ENCODE results near the gene SCN7A.

The SCN7A gene

GRCh38 chr2:166404831-166405568, 89.0 kb downstream of the SCN7A start:
- no peak for DNase-seq (ENCODE audit: low read depth)

DNA sequence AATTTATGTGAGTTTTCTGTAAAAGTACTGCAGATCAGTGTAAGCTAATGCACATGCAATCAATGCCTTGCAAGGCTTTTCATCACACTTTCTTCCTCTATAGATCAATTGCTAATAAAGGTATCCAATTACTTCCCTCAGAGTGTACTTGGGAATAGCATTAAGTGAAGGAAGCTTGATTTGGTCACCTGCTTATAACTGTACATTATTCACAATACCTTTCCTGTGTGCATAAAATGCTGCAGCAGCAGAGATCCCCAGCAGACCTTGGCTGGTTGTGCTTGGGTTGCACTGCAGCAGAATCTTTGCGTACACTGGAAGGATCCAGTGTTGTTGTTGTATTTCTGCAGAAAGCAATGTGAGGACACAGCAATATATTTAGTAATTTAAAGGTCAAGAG, 99.8 kb downstream of the SCN7A start:
- no peak for DNase-seq (ENCODE audit: low read depth)

DNA sequence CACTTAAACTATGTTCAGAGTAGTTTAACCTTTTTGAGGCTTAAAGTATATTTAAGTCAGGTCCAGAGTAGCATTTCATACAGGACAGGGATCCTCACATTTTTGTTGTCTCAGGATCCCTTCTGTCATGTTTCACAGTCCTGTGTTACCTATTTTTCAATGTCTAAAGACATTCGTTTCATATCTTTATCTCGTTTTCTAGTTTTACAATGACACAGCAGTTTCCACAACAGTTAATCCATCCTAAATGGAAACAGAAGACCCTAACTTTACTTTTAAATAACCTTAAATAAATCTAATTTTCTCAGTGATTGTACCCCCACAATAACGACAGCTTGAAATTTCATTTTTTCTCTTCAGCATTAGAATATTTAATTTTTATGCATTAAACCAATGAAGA, 101.0 kb downstream of the SCN7A start:
- no peak for DNase-seq (ENCODE audit: low read depth)

DNA sequence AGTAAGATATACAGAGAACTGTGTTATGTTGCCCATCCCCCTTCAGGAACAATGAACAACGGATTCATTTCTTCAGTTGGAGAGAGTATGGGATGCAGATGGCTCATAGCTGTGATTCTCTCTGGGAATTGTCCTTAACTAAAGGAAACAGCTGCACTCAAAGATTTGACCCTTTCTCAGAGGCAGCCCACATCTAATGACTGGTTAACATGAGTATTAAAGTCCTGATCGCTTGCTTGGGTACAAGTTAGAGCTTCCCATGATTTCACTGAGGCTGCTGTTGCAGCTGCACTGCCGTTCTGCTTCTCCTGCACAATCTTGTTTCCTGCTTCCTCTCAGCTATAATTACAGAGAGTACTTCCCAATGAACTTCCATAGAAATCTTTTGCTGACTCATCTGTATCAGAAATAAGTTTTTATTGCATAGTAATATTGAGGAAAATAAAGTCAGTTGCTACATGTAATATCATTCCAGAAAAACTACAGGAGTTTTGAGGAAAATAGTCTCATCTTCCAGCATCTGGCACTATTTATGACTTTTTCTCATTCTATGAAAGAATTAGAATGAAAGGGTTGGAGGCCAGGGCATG, 105.5 kb downstream of the SCN7A start:
- no peak for DNase-seq (ENCODE audit: low read depth)

DNA sequence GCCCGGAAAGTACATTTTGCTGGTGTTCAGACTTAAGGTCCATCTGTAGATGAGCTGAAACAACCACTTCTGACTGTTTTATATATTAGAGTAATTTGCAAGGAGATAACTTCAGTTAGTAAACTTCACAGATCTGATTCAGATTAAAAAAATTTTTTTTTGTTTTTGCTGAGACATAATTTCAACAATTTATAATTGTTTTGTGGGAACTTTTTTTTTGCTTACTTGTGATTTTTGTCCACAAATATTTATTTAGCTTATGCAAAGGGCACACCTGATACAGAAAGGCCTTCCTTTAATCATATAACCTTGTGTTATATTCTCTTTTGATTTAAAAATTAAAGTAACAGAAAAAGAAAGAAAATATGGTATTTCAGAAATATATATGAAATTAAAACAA, 108.7 kb downstream of the SCN7A start:
- DNase-seq (ENCODE audit: low read depth): no peak

- DNase-seq (ENCODE audit: low read depth): no peak
Observed at GRCh38 chr2:166384774-166385173, 109.3 kb downstream of the SCN7A start.

DNA sequence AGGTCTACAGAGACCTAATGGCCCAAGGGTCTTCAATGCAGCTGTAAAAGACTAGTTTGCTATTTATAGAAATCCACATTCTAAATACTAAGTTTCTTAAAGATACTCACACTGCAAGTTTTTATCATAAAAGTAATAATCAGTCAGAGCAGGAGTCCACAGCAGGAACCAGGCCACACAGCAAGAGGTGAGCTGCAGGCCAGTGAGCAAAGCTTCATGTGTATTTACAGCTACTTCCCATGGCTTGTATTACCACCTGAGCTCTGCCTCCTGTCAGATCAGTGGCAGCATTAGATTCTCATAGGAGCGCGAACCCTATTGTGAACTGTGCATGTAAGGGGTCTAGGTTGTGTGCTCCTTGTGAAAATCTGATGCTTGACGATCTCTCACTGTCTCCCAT, 111.6 kb downstream of the SCN7A start:
- DNase-seq (ENCODE audit: low read depth): no peak

DNA sequence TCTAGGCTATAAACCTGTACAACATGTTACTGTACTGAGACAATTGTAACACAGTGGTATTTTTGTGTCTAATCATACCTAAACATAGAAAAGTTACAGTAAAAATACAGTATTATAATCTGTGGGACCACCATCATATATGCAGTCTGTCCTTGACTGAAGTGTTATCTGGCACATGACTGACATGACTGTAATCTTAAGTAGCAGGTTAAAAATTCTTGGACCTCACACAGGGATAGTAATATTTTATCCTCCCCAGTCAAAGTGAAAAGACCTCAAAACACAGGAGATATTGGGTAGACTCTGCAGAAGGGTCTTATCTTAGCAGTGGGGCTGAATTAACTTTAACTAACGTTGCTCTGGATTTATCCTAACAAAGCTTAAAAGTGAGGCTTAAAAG, 113.4 kb downstream of the SCN7A start:
- no peak for DNase-seq (ENCODE audit: low read depth)

GRCh38 chr2:166376873-166377272, 117.2 kb downstream of the SCN7A start:
- DNase-seq (ENCODE audit: low read depth): no peak

DNA sequence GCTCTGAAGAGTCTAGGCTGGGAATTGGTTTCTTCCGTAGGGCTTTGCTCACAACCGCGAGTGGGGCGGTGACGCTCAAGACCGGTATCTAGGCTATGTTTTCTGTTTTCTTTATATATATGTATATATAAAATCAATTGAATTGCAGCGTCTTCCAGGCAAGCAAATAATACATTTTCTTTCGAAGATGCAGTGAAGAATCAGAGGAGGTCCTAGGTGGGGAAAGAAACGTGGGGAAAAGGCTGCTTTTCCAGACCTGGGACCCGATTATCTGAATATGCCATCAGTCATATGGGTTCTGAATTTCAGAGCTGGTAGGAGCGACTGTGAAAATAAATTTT, 117.6 kb downstream of the SCN7A start:
- no peak for DNase-seq (ENCODE audit: low read depth)

- DNase-seq (ENCODE audit: low read depth): no peak
Observed at GRCh38 chr2:166375736-166376487, 118.1 kb downstream of the SCN7A start, which contains the start of gene SCN9A. Gene SCN9A, minus strand, starts transcription at chr2:166375944. Its CDS starts 64,188 bp downstream, at chr2:166311756.

GRCh38 chr2:166375195-166375735, 118.8 kb downstream of the SCN7A start:
- no peak for DNase-seq (ENCODE audit: low read depth)

DNA sequence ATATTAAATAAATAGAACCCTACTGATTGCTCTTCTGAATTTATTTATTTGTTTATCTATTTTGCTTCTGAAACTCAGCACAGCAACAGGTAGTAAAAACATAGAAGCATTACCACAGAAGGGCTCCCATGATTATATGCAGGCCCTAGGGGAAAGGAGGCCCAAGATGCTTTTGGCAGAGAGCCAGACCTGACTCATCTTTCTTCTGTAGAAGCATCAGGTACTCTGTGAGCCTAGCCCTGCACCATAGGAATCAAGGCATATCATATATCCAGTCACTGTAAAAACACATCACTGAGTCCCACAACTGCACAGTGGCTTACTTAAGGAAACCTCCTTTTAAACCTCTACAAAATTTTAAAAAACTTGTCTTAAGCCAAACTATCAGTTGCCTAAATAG, 120.1 kb downstream of the SCN7A start:
- DNase-seq (ENCODE audit: low read depth): no peak

DNA sequence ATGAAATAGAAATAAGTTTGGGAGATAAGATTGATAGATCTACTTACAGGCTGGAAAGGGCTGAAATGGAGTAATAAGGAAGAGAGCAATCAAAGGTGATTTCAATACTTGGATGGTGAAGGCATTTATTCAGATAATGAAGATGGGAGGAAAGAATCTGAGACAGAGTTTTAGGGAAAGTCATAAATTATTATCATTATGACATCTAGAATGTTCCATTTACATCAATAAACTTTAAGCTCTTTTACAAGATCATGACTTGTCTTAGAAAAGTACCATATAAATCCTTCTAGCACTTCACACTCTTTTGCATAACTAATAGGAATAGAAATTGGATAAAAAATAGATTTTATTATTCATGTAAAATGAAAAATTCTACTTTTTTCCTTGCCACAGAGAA, 120.5 kb downstream of the SCN7A start:
- DNase-seq (ENCODE audit: low read depth): no peak

- DNase-seq (ENCODE audit: low read depth): no peak
Observed at GRCh38 chr2:166373105-166373504, 120.9 kb downstream of the SCN7A start.

- no peak for DNase-seq (ENCODE audit: low read depth)
Observed at GRCh38 chr2:166372046-166372445, 122.0 kb downstream of the SCN7A start.

DNA sequence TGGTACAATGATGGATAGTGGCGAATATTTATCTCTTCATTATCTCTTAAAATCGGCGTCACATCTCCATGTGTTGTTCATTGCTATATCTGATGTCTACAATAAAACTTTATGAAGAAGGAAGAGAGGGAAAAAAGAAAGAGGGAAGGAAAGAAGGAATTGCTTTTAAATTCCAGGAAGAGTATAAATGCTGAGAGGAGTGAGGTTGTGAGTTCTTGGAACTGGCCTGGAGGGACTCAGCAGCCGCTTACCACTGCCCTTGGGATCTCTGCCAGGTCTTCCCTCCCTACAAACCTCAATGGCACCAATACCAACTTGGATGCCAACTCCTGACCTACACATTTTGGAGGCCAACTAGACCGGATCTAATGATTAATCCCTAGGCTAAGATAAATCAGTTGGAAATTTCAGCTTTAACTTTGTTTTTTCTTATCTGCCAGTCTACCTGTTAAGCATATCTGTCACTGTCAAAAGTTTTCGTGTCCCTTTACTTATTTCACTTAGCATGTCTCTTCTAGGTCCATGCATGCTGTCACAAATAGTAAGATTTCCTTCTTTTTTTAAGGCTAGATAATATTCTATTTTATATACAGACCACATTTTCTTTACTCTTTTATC, 128.1 kb downstream of the SCN7A start:
- DNase-seq (ENCODE audit: low read depth): no peak

DNA sequence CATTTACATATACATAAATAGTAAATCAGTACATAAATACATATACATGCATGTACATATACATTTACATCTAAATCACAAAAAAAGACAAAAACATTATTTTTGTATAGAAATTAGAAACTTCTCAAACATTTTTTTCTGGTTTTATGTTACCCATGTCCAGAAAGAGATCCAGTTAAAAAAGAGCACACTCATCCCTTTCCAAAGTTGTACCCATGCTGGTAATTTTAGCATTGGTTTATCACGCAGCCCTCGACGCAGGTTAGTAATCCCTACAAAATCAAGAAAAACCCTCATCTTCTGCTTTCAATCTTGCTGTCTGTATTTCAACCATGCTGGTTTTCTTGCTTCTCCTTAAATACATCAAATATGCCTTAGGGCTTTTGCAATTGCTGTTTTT, 128.8 kb downstream of the SCN7A start:
- DNase-seq (ENCODE audit: low read depth): no peak

DNA sequence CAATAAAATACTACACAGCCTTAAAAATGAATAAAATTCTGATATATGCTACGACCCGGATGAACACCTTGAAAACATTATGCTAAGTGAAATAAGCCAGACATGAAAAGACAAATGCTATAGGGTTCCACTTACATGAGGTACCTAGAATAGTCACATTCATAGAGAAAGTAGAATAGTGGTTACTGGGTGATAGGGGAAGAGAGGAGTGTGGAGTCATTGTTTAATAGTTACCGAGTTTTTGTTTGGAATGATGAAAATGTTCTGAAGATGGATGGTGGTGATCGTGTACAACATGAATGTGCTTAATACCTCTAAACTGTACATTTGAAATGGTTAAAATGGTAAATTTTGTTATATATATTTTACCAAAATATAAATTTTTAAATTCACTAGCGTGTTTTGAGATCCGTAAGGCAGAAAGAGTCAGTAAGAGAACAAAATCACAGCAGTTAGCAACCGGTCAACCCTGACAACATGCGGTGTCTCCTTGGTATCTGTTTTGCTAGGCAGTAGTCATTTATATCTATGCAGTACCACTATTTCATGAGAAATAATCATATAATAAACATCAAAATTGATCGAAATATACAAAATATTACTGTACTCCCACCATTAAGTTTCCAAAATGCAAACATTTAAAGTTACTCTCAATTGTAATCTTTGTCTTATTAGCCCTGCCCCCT, 129.4 kb downstream of the SCN7A start:
- DNase-seq (ENCODE audit: low read depth): no peak

GRCh38 chr2:166361351-166362153, 132.5 kb downstream of the SCN7A start:
- DNase-seq (ENCODE audit: low read depth): no peak

GRCh38 chr2:166360906-166361305, 133.1 kb downstream of the SCN7A start:
- no peak for DNase-seq (ENCODE audit: low read depth)

All from T follicular helper cell (primary cell).